GM23338 (cell line): ENCODE measurements around the gene CABLES1. TPM values are rescaled to one million over a fixed set of nuclear protein-coding genes. Genes with fewer than 3 reads are reported as not detected.
A peak's percentile ranks its signal among the peaks of the same experiment; 100 is the strongest.

Experiments
- ATAC-seq: fragments of 200-7000 bp; cut with Tn5 transposase; 3 replicates; pipeline ENCODE4 v1.9.1; 2020
- DNase-seq: peaks from one replicate; pipeline ENCODE4 v3.0.0-alpha.2; 2015; ENCODE audit warnings: low spot score
- H2AFZ ChIP-seq: fragments of 200-600 bp; sonication (generic); 2 replicates; pipeline ENCODE4 v1.8.0; 2016; ENCODE audit warnings: antibody characterized with exemption, mild to moderate bottlenecking, moderate library complexity
- H3F3A ChIP-seq: fragments of 200-600 bp; sonication (generic); replicated peaks from 2 replicates; pipeline ENCODE4 v1.8.0; 2017; ENCODE audit warnings: antibody characterized with exemption, mixed run types, low read depth
- H3K27ac ChIP-seq: fragments of 200-600 bp; sonication (generic); 2 replicates; pipeline ENCODE4 v1.6.1; 2016; ENCODE audit warnings: low read depth
- H3K27me3 ChIP-seq: fragments of 200-600 bp; sonication (generic); 2 replicates; pipeline ENCODE4 v1.8.0; 2016; ENCODE audit warnings: mild to moderate bottlenecking, mixed run types, moderate library complexity; ENCODE audit not compliant: insufficient read depth
- H3K36me3 ChIP-seq: fragments of 200-600 bp; sonication (generic); 2 replicates; pipeline ENCODE4 v1.8.0; 2016; ENCODE audit warnings: mild to moderate bottlenecking; ENCODE audit not compliant: insufficient read depth
- H3K4me1 ChIP-seq: fragments of 200-600 bp; sonication (generic); 2 replicates; pipeline ENCODE4 v1.8.0; 2016; ENCODE audit warnings: mild to moderate bottlenecking, moderate library complexity; ENCODE audit not compliant: insufficient read depth
- H3K4me2 ChIP-seq: fragments of 200-600 bp; sonication (generic); 2 replicates; pipeline ENCODE4 v1.7.1; 2017; ENCODE audit warnings: mixed run types
- H3K4me3 ChIP-seq: fragments of 200-600 bp; sonication (generic); 2 replicates; pipeline ENCODE4 v1.6.1; 2016; ENCODE audit warnings: mixed run types
- H3K79me2 ChIP-seq: fragments of 200-600 bp; sonication (generic); replicated peaks from 2 replicates; pipeline ENCODE4 v1.8.0; 2017; ENCODE audit warnings: mild to moderate bottlenecking; ENCODE audit not compliant: insufficient read depth
- H3K9me2 ChIP-seq: fragments of 200-600 bp; sonication (generic); 2 replicates; pipeline ENCODE4 v1.8.0; 2017; ENCODE audit not compliant: insufficient read depth
- H4K20me1 ChIP-seq: fragments of 200-600 bp; sonication (generic); replicated peaks from 2 replicates; pipeline ENCODE4 v1.8.0; 2017; ENCODE audit warnings: mild to moderate bottlenecking; ENCODE audit not compliant: insufficient read depth
- H3K27ac Mint-ChIP-seq: 2 replicates; pipeline ENCODE4 v1.8.0; 2020; ENCODE audit warnings: inconsistent platforms, mild to moderate bottlenecking, moderate library complexity, mixed read lengths
- H3K27me3 Mint-ChIP-seq: 3 replicates; pipeline ENCODE4 v1.8.0; 2022; ENCODE audit warnings: low read depth, mild to moderate bottlenecking, moderate library complexity, mixed read lengths, inconsistent platforms; ENCODE audit not compliant: insufficient read depth, poor library complexity
- H3K36me3 Mint-ChIP-seq: 3 replicates; pipeline ENCODE4 v1.8.0; 2021; ENCODE audit warnings: low read depth, mild to moderate bottlenecking, inconsistent platforms, moderate library complexity, mixed read lengths
- H3K4me1 Mint-ChIP-seq: 3 replicates; pipeline ENCODE4 v1.8.0; 2020; ENCODE audit warnings: mild to moderate bottlenecking, inconsistent platforms, mixed read lengths
- H3K4me3 Mint-ChIP-seq: 3 replicates; pipeline ENCODE4 v1.8.0; 2021; ENCODE audit warnings: moderate library complexity, mild to moderate bottlenecking, inconsistent platforms, mixed read lengths
- H3K9me3 Mint-ChIP-seq: 3 replicates; pipeline ENCODE4 v1.8.0; 2020; ENCODE audit warnings: moderate library complexity, mild to moderate bottlenecking, inconsistent platforms, mixed read lengths
- CREB1 ChIP-seq: fragments of 250-450 bp; sonication (Bioruptor Pico); IDR thresholded peaks from 2 replicates; pipeline ENCODE4 v1.5.0; 2020; ENCODE audit warnings: low read depth, mild to moderate bottlenecking, moderate library complexity
- EZH2 ChIP-seq: fragments of 200-600 bp; sonication (generic); IDR thresholded peaks from one replicate; pipeline ENCODE4 v1.8.0; 2017; ENCODE audit warnings: antibody characterized with exemption, mild to moderate bottlenecking, low read depth; ENCODE audit not compliant: unreplicated experiment
- EZH2phosphoT487 ChIP-seq: fragments of 200-600 bp; sonication (generic); IDR thresholded peaks from one replicate; pipeline ENCODE4 v1.8.1; 2018; ENCODE audit warnings: antibody characterized with exemption; ENCODE audit not compliant: unreplicated experiment
- JUNB ChIP-seq: IDR thresholded peaks from one replicate; pipeline ENCODE4 v1.6.1; 2016; ENCODE audit warnings: antibody characterized with exemption; ENCODE audit not compliant: unreplicated experiment
- NANOG ChIP-seq: IDR thresholded peaks from 2 replicates; pipeline ENCODE4 v1.6.1; 2016; ENCODE audit warnings: antibody characterized with exemption, borderline replicate concordance
- POLR2AphosphoS5 ChIP-seq: IDR thresholded peaks from 2 replicates; pipeline ENCODE4 v1.6.1; 2016; ENCODE audit warnings: antibody characterized with exemption, low read depth
- STAT1 ChIP-seq: IDR thresholded peaks from one replicate; pipeline ENCODE4 v1.6.1; 2016; ENCODE audit warnings: antibody characterized with exemption; ENCODE audit not compliant: unreplicated experiment
- ZNF114 ChIP-seq: fragments of 250-450 bp; sonication (Bioruptor Pico); IDR thresholded peaks from 2 replicates; pipeline ENCODE4 v1.5.0; 2020; ENCODE audit warnings: mild to moderate bottlenecking, moderate library complexity
- ZNF331 ChIP-seq: fragments of 250-450 bp; sonication (Bioruptor Pico); IDR thresholded peaks from 2 replicates; pipeline ENCODE4 v1.5.0; 2020; ENCODE audit warnings: low read depth, mild to moderate bottlenecking, moderate library complexity
- polyA plus RNA-seq: library from polyadenylated mRNA; unstranded; fragments of >200 nt; fragmentation: Nextera tagmentation; extraction: Ambion mirVana; gene quantifications from 2 replicates; pipeline ENCODE4 v1.2.1, GENCODE V29; 2016
- total RNA-seq: library from RNA; depleted of rRNA; stranded (reverse); fragments of >200 nt; shearing (Covaris generic); gene quantifications from 2 replicates; pipeline ENCODE4 v1.2.3, GENCODE V29; 2014
- TF ChIP-seq, protein P1 (sequence below): IDR thresholded peaks from 2 replicates; pipeline ENCODE4 v1.6.1; 2016; ENCODE audit warnings: antibody characterized with exemption
- TF ChIP-seq, protein P2 (sequence below): fragments of 250-450 bp; sonication (Bioruptor Pico); IDR thresholded peaks from 2 replicates; pipeline ENCODE4 v1.5.0; 2020; ENCODE audit warnings: mild to moderate bottlenecking, moderate library complexity
- TF ChIP-seq, protein P3 (sequence below), 2 experiments: fragments of 200-600 bp in 1 of 2; sonication (generic) in 1 of 2; conservative IDR thresholded peaks; 2 replicates each; pipeline versions ENCODE4 v1.5.1 to v1.6.1; 2016 to 2017; ENCODE audit warnings: antibody characterized with exemption in 2 of 2, low read depth in 2 of 2, mild to moderate bottlenecking in 2 of 2, moderate library complexity in 1 of 2

Gene CABLES1
- total and polyA plus RNA-seq, 2 experiments from 2014 or later = 2.6 to 12.4 TPM

DNA sequence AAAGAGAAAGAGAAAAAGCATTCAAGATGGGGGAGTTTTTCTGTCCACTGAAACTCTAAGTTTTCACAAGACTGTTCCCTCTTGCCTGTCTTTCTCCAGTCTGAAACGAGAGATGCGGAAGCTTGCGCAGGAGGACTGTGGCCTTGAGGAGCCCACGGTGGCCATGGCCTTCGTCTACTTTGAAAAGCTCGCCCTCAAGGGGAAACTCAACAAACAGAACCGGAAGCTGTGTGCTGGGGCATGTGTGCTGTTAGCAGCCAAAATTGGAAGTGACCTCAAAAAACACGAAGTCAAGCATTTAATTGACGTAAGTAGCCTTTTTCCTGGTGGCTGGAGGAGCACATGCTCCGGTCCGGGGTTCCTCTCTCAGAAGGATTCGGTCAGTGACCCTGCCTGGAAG is 118.3 kb downstream of the CABLES1 start:
- H3K27ac Mint-ChIP-seq = no peak overlapping the region
- no peak overlapping the region for H3K4me3 Mint-ChIP-seq
- peaks cover 20% of the 10 kb centered on the region for H3K27me3 Mint-ChIP-seq
- H3K79me2 ChIP-seq = no peaks in the 10 kb centered on the region
- no peak overlapping the region for H2AFZ ChIP-seq
- peaks cover 88% of the 10 kb centered on the region for H3K36me3 Mint-ChIP-seq
- H3K4me3 ChIP-seq = no peak overlapping the region
- H3K4me1 ChIP-seq = peaks cover 4% of the 10 kb centered on the region
- ATAC-seq (no peak), DNase-seq (no peak)
- H3K9me3 Mint-ChIP-seq = peaks cover 11% of the 10 kb centered on the region
- H3K4me1 Mint-ChIP-seq = peaks cover 17% of the 10 kb centered on the region
- H3K9me2 ChIP-seq = no peaks in the 10 kb centered on the region
- peaks cover 6% of the 10 kb centered on the region; the same call in 1 of the 2 replicates for H3F3A ChIP-seq
- TF ChIP-seq EZH2phosphoT487 = no peak
- no peak for TF ChIP-seq EZH2
- TF ChIP-seq, protein P1, sequence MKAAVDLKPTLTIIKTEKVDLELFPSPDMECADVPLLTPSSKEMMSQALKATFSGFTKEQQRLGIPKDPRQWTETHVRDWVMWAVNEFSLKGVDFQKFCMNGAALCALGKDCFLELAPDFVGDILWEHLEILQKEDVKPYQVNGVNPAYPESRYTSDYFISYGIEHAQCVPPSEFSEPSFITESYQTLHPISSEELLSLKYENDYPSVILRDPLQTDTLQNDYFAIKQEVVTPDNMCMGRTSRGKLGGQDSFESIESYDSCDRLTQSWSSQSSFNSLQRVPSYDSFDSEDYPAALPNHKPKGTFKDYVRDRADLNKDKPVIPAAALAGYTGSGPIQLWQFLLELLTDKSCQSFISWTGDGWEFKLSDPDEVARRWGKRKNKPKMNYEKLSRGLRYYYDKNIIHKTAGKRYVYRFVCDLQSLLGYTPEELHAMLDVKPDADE = no peak
- peaks cover 18% of the 10 kb centered on the region for H3K36me3 ChIP-seq
- no peak overlapping the region for H3K27ac ChIP-seq
- no peaks in the 10 kb centered on the region for H3K27me3 ChIP-seq
- H4K20me1 ChIP-seq = no peaks in the 10 kb centered on the region
- H3K4me2 ChIP-seq = no peak overlapping the region

DNA sequence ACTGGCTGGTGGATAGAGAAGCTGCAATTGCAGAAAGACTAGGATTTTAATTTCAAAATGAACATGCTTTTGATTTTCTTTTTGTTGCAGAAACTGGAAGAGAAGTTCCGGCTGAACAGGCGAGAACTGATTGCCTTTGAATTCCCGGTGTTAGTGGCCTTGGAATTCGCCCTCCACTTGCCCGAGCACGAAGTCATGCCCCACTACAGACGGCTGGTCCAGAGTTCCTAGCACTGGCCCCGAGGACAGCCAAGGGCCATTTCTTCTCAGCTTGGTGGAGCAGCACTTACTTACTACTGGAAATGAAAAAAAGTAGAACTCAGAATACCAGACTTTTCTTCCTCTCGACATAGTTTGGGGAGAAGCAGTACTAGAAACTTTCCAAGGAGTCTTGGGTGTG is 121.9 kb downstream of the CABLES1 start:
- H3K79me2 ChIP-seq = no peaks in the 10 kb centered on the region
- peaks cover 22% of the 10 kb centered on the region for H3F3A ChIP-seq
- H3K27ac ChIP-seq = no peak overlapping the region
- no peaks in the 10 kb centered on the region for H3K27me3 ChIP-seq
- H3K9me2 ChIP-seq = peaks cover 1% of the 10 kb centered on the region; the same call in 1 of the 2 replicates
- no peak overlapping the region for H2AFZ ChIP-seq
- H3K36me3 ChIP-seq = peaks cover 18% of the 10 kb centered on the region
- peak overlapping the region; percentile 89 for H3K27ac Mint-ChIP-seq
- H3K4me1 ChIP-seq = peaks cover 26% of the 10 kb centered on the region
- no peak overlapping the region for H3K4me3 Mint-ChIP-seq
- H3K4me3 ChIP-seq = no peak overlapping the region
- H4K20me1 ChIP-seq = no peaks in the 10 kb centered on the region
- peaks cover 14% of the 10 kb centered on the region for H3K27me3 Mint-ChIP-seq
- peaks cover 68% of the 10 kb centered on the region for H3K36me3 Mint-ChIP-seq
- no peaks in the 10 kb centered on the region for H3K9me3 Mint-ChIP-seq
- H3K4me2 ChIP-seq = no peak overlapping the region
- no peak for ATAC-seq
- DNase-seq = no peak
- H3K4me1 Mint-ChIP-seq = peaks cover 34% of the 10 kb centered on the region
- TF ChIP-seq ZNF114 (no peak), STAT1 (no peak), EZH2phosphoT487 (no peak), NANOG (no peak), JUNB (no peak), POLR2AphosphoS5 (no peak), ZNF331 (CRISPR knock-in tag) (no peak), EZH2 (no peak), CREB1 (CRISPR knock-in tag) (no peak)
- TF ChIP-seq, protein P1 = no peak
- TF ChIP-seq, protein P2, sequence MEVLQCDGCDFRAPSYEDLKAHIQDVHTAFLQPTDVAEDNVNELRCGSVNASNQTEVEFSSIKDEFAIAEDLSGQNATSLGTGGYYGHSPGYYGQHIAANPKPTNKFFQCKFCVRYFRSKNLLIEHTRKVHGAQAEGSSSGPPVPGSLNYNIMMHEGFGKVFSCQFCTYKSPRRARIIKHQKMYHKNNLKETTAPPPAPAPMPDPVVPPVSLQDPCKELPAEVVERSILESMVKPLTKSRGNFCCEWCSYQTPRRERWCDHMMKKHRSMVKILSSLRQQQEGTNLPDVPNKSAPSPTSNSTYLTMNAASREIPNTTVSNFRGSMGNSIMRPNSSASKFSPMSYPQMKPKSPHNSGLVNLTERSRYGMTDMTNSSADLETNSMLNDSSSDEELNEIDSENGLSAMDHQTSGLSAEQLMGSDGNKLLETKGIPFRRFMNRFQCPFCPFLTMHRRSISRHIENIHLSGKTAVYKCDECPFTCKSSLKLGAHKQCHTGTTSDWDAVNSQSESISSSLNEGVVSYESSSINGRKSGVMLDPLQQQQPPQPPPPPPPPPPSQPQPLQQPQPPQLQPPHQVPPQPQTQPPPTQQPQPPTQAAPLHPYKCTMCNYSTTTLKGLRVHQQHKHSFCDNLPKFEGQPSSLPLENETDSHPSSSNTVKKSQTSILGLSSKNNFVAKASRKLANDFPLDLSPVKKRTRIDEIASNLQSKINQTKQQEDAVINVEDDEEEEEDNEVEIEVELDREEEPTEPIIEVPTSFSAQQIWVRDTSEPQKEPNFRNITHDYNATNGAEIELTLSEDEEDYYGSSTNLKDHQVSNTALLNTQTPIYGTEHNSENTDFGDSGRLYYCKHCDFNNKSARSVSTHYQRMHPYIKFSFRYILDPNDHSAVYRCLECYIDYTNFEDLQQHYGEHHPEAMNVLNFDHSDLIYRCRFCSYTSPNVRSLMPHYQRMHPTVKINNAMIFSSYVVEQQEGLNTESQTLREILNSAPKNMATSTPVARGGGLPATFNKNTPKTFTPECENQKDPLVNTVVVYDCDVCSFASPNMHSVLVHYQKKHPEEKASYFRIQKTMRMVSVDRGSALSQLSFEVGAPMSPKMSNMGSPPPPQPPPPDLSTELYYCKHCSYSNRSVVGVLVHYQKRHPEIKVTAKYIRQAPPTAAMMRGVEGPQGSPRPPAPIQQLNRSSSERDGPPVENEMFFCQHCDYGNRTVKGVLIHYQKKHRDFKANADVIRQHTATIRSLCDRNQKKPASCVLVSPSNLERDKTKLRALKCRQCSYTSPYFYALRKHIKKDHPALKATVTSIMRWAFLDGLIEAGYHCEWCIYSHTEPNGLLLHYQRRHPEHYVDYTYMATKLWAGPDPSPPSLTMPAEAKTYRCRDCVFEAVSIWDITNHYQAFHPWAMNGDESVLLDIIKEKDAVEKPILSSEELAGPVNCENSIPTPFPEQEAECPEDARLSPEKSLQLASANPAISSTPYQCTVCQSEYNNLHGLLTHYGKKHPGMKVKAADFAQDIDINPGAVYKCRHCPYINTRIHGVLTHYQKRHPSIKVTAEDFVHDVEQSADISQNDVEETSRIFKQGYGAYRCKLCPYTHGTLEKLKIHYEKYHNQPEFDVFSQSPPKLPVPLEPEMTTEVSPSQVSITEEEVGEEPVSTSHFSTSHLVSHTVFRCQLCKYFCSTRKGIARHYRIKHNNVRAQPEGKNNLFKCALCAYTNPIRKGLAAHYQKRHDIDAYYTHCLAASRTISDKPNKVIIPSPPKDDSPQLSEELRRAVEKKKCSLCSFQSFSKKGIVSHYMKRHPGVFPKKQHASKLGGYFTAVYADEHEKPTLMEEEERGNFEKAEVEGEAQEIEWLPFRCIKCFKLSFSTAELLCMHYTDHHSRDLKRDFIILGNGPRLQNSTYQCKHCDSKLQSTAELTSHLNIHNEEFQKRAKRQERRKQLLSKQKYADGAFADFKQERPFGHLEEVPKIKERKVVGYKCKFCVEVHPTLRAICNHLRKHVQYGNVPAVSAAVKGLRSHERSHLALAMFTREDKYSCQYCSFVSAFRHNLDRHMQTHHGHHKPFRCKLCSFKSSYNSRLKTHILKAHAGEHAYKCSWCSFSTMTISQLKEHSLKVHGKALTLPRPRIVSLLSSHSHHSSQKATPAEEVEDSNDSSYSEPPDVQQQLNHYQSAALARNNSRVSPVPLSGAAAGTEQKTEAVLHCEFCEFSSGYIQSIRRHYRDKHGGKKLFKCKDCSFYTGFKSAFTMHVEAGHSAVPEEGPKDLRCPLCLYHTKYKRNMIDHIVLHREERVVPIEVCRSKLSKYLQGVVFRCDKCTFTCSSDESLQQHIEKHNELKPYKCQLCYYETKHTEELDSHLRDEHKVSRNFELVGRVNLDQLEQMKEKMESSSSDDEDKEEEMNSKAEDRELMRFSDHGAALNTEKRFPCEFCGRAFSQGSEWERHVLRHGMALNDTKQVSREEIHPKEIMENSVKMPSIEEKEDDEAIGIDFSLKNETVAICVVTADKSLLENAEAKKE (CRISPR knock-in tag) = no peak
- TF ChIP-seq, protein P3, sequence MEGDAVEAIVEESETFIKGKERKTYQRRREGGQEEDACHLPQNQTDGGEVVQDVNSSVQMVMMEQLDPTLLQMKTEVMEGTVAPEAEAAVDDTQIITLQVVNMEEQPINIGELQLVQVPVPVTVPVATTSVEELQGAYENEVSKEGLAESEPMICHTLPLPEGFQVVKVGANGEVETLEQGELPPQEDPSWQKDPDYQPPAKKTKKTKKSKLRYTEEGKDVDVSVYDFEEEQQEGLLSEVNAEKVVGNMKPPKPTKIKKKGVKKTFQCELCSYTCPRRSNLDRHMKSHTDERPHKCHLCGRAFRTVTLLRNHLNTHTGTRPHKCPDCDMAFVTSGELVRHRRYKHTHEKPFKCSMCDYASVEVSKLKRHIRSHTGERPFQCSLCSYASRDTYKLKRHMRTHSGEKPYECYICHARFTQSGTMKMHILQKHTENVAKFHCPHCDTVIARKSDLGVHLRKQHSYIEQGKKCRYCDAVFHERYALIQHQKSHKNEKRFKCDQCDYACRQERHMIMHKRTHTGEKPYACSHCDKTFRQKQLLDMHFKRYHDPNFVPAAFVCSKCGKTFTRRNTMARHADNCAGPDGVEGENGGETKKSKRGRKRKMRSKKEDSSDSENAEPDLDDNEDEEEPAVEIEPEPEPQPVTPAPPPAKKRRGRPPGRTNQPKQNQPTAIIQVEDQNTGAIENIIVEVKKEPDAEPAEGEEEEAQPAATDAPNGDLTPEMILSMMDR (conservative IDR thresholded peaks at IDR 0.05; ENCODE audit: low read depth in 2 of 2) = no peak
